Measurements from ENCODE around the gene ERLIN1.

GRCh38 chr10:100124097-100124496 lies 61.7 kb downstream of the ERLIN1 start:
- TF ChIP-seq CBFB (CRISPR knock-in tag; IDR thresholded peaks at IDR 0.05; ENCODE audit: low read depth) (no peak), GRHL2 (CRISPR knock-in tag; IDR thresholded peaks at IDR 0.05; ENCODE audit: insufficient replicate concordance, severe bottlenecking) (no peak), USF2 (CRISPR knock-in tag; IDR thresholded peaks at IDR 0.05) (no peak), CTCF (IDR thresholded peaks at IDR 0.05) (no peak), IRF2 (CRISPR knock-in tag; IDR thresholded peaks at IDR 0.05; ENCODE audit: borderline replicate concordance, low read depth) (no peak), ZMAT4 (CRISPR knock-in tag; IDR thresholded peaks at IDR 0.05) (no peak), SOX15 (CRISPR knock-in tag; IDR thresholded peaks at IDR 0.05) (no peak), CREM (CRISPR knock-in tag; IDR thresholded peaks at IDR 0.05) (no peak), IRF1 (CRISPR knock-in tag; IDR thresholded peaks at IDR 0.05) (no peak), ZBTB21 (CRISPR knock-in tag; IDR thresholded peaks at IDR 0.05; ENCODE audit: borderline replicate concordance) (no peak), FOXJ3 (CRISPR knock-in tag; IDR thresholded peaks at IDR 0.05; ENCODE audit: borderline replicate concordance) (no peak)

Measured in WTC11 (cell line).